Epithelial cell of esophagus (primary cell): ENCODE data around the gene CRTC3.

ENCODE experiments used
- DNase-seq: peaks from one replicate; pipeline ENCODE4 v3.0.0; 2010; ENCODE audit warnings: low read depth
- H3K4me3 ChIP-seq: 2 replicates; pipeline ENCODE4 v1.5.1; 2011; ENCODE audit warnings: mild to moderate bottlenecking, low read length, control low read depth
- TF ChIP-seq, protein P1 (sequence below): IDR thresholded peaks from 2 replicates; pipeline ENCODE4 v1.5.1; 2011; ENCODE audit warnings: low read depth, mild to moderate bottlenecking, low read length, control low read depth, inconsistent platforms; ENCODE audit not compliant: insufficient read depth; ENCODE audit errors: missing control alignments

CRTC3 gene

DNA sequence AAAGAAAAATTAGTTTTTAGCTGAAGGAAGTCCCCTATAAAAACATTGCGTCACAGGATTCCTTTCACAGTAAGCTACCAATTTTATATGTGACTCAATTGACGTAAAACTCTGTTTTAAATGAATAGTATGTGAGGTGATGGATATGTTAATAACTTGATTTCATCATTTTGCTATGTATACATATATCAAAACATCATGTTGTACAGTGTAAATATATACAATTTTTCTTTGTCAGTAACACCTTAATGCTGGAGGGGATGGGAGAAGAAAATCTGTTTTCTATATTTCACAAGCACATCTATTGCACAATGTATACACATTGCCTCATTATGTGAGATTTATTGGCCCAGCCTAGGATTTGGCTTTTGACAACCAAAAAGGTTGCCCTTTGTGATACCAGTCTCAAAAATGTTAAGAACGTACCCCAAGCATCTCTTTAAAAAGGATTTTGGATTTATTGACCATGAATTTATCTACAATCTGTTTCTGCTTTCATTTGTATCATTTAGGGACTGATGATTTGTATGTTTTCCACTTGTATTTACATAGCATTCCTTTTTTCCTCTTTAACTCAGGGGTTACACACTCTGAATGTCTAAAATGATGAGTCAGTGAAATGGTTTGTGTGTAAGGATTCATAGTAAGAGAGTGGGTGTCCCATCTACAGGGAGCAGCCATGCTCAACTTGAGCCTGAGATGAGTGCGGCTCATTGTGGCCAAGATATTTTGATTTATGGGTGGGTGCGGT is 62.6 kb downstream of the CRTC3 start:
- TF ChIP-seq, protein P1, sequence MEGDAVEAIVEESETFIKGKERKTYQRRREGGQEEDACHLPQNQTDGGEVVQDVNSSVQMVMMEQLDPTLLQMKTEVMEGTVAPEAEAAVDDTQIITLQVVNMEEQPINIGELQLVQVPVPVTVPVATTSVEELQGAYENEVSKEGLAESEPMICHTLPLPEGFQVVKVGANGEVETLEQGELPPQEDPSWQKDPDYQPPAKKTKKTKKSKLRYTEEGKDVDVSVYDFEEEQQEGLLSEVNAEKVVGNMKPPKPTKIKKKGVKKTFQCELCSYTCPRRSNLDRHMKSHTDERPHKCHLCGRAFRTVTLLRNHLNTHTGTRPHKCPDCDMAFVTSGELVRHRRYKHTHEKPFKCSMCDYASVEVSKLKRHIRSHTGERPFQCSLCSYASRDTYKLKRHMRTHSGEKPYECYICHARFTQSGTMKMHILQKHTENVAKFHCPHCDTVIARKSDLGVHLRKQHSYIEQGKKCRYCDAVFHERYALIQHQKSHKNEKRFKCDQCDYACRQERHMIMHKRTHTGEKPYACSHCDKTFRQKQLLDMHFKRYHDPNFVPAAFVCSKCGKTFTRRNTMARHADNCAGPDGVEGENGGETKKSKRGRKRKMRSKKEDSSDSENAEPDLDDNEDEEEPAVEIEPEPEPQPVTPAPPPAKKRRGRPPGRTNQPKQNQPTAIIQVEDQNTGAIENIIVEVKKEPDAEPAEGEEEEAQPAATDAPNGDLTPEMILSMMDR: no peak
- peak; percentile 71 for DNase-seq
- H3K4me3 ChIP-seq: no peak overlapping the region

DNA sequence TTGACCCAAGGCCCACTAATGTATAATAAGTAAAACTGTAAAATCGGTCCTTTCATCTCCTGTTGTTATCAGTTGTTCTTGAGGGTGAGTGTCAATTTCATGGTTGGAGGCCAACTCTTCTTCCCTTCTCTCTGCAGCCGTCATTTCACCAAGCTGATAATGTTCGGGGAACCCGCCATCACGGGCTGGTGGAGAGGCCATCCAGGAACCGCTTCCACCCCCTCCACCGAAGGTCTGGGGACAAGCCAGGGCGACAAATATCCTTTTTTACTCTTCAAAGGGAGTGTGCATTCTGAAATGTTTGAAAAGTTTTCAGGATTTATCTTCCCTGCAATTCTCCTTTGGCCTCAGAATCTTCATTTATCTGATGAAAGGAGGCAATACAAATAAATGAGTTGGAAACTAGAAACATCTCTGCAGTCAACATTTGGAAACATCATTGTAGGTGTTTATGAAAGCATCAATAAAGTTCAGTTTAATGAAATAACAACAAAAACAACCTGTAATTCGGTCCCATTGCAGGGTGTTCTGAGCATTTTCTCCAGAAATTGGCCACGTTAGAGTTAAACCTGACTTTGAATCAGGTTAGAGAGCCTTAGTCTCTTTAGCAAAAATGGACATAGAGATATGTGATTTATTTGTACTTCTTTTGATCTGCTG is 63.9 kb downstream of the CRTC3 start:
- no peak for DNase-seq
- no peak overlapping the region for H3K4me3 ChIP-seq
- TF ChIP-seq, protein P1: no peak

DNA sequence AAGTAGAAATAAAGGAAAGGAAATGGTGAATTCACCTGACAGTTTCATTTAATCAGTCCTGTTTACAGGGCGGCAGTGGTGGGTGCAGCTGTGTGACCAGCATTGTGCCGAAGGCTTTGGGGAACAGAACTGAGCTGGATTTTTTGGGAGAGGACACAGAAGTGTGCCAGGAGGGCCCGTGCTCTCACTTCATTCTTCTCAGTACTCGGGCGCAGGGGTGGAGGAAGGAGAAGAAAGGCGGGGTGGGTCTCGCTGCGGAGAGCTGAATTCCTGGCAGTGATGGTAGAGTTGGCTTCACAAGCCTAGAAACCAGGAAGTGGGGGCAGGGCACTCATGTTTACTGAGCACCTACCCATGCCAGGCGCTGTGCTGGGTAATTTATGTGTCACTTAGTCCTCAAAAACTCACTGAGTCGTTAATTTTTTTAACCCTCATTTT is 64.6 kb downstream of the CRTC3 start:
- TF ChIP-seq, protein P1: no peak
- H3K4me3 ChIP-seq: no peak overlapping the region
- peak; percentile 73 for DNase-seq

DNA sequence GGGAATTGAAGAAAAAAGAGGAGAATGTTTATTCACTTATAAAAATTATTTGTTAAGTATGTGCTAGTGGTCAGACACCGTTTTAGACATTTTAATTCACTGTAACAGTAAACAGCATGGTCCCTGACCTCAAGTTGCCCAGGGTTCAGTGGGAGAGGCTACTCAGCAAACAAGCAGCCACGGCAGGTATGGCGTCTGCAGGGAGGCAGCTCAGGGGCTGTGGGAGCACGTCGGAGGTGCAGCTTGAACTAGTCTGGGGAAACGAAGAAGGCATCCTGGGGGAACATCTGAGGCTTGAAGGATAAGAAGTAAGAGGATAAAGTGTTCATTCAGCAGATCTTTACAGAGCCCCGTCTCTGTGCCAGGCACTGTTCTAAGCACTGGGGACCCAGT is 66.0 kb downstream of the CRTC3 start:
- TF ChIP-seq, protein P1: no peak
- DNase-seq: no peak
- H3K4me3 ChIP-seq: no peak overlapping the region

DNA sequence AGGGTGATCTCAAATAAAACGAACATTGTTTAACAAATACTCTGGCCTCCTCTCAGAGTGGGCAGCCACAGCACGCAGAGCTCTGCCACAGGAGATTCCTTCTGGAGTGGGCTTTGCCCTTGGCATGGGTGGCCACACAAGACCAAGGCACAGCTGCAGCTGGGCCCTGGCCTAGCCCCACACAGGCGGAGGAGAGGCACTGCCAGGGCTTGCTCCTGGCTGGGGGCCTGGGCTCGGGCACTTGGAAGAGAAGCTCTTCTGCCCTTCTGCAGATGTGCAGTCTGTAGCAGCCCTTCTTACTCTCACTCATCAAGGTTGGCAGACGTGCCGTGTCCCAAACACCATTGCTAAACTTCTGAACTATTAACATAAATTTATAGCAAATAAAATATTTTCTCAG is 67.2 kb downstream of the CRTC3 start:
- TF ChIP-seq, protein P1: no peak
- H3K4me3 ChIP-seq: no peak overlapping the region
- no peak for DNase-seq

DNA sequence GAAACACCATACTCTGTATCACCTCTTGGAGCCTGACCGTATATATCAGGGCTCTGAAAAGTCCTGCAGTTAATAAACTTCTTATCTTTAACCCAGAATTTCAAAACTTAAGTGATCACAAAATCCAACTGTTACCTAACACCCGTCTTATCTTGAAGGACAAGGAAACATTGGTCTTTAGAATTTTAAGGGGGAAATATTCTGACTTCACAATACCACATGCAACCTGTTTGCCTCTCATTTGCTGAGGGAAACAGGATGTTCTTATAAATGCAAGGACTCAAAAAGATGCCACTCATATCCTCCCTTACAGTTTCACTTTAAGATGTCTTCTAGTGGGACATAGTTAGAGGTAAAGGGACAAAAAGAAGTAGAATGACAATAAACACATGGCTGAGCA is 67.9 kb downstream of the CRTC3 start:
- TF ChIP-seq, protein P1: no peak
- no peak for DNase-seq
- no peak overlapping the region for H3K4me3 ChIP-seq

DNA sequence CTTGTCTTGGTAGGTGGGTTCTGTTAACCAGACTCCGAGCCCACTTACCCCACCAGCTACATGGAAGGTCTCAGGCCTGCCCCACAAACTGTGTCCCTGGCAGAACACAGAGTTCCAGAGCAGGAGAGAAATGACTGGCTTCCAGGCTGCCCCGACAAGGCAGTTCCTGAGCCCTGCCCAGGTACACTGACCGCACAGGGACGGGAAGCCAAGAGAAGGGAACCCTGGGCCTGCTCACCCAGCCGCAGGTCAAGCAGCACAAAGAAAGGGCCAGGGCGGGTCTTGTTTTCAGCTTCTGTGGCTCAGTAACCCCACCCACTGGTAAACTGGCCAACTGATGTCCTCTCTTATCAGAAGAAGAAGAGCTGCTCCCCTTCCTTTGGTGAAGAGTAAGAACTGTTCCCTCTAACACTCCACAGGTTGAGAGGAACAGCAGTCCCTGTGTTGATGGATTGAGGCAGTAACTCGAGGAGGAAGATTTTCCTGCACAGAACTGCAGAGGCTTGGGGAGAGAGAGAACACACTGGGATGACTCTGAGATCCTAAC is 68.4 kb downstream of the CRTC3 start:
- TF ChIP-seq, protein P1: no peak
- no peak overlapping the region for H3K4me3 ChIP-seq
- no peak for DNase-seq
